K562 (cell line): Measurements from ENCODE around the gene PLCD1. TPM values are rescaled to one million over a fixed set of nuclear protein-coding genes. Genes with fewer than 3 reads are reported as not detected.

Experiments used
- KLF16 ChIP-seq: IDR thresholded peaks from 2 replicates; pipeline ENCODE4 v1.6.1; 2016; ENCODE audit warnings: antibody characterized with exemption
- MAFF ChIP-seq: IDR thresholded peaks from 2 replicates; pipeline ENCODE4 v1.6.1; 2012; ENCODE audit warnings: low read length, improper control_type of control experiment
- NR0B1 ChIP-seq: fragments of 450-650 bp; IDR thresholded peaks from one replicate; pipeline ENCODE4 v1.6.1; 2018; ENCODE audit warnings: mild to moderate bottlenecking, moderate library complexity; ENCODE audit not compliant: partially characterized antibody
- PHTF2 ChIP-seq: fragments of 250-450 bp; sonication (Bioruptor Pico); IDR thresholded peaks from 2 replicates; pipeline ENCODE4 v1.5.0; 2021; ENCODE audit warnings: mild to moderate bottlenecking
- PRDM10 ChIP-seq: fragments of 450-650 bp; IDR thresholded peaks from 2 replicates; pipeline ENCODE4 v1.6.1; 2018; ENCODE audit not compliant: partially characterized antibody
- SMARCA5 ChIP-seq: fragments of 450-650 bp; IDR thresholded peaks from 2 replicates; pipeline ENCODE4 v1.6.1; 2016
- SRSF9 ChIP-seq: fragments of 200-400 bp; formaldehyde crosslinking; IDR thresholded peaks from 2 replicates; pipeline ENCODE4 v1.6.1; 2017; ENCODE audit warnings: low read depth, low read length, borderline replicate concordance
- TAF1 ChIP-seq: IDR thresholded peaks from 2 replicates; pipeline ENCODE4 v1.6.1; 2011; ENCODE audit warnings: mild to moderate bottlenecking, low read length, moderate library complexity; ENCODE audit not compliant: insufficient read depth, control insufficient read depth, severe bottlenecking; ENCODE audit errors: extremely low read depth
- YBX1 ChIP-seq: fragments of 450-650 bp; IDR thresholded peaks from 2 replicates; pipeline ENCODE4 v1.7.1; 2016; ENCODE audit warnings: mild to moderate bottlenecking
- ZFX ChIP-seq: sonication (generic); formaldehyde crosslinking; IDR thresholded peaks from 2 replicates; pipeline ENCODE4 v1.8.0; 2022; ENCODE audit warnings: mild to moderate bottlenecking, missing genetic modification reagents, moderate library complexity
- ZNF311 ChIP-seq: fragments of 250-450 bp; sonication (Bioruptor Pico); IDR thresholded peaks from 2 replicates; pipeline ENCODE4 v1.4.0; 2020; ENCODE audit warnings: mild to moderate bottlenecking, moderate library complexity
- ZNF384 ChIP-seq: IDR thresholded peaks from 2 replicates; pipeline ENCODE4 v1.6.1; 2012; ENCODE audit warnings: low read depth, low read length, improper control_type of control experiment
- ZNF398 ChIP-seq: fragments of 250-450 bp; sonication (Bioruptor Pico); IDR thresholded peaks from 2 replicates; pipeline ENCODE4 v1.8.0; 2021; ENCODE audit warnings: moderate library complexity, mild to moderate bottlenecking, inconsistent platforms
- ZNF407 ChIP-seq: fragments of 450-650 bp; IDR thresholded peaks from 2 replicates; pipeline ENCODE4 v1.6.1; 2016; ENCODE audit warnings: low read depth
- ZNF583 ChIP-seq: fragments of 250-450 bp; sonication (Bioruptor Pico); IDR thresholded peaks from 2 replicates; pipeline ENCODE4 v1.4.0; 2020
- polyA plus RNA-seq, 8 experiments: library from polyadenylated mRNA; depleted of rRNA in 4 of 8; stranded (reverse) in 5 of 8; unstranded in 3 of 8; fragments of >200 nt; fragmentation: Nextera tagmentation in 2 of 8; fragmentation: Illumina TruSeq in 1 of 8; extraction: Ambion mirVana in 2 of 8; extraction: Trizol in 1 of 8; gene quantifications; 2 replicates each; pipeline versions ENCODE4 v1.2.1 to v1.2.3, GENCODE V29; 2011 to 2014; ENCODE audit warnings: inconsistent platforms in 1 of 8, missing spikeins in 1 of 8
- total RNA-seq, 7 experiments: library from RNA; depleted of rRNA in 6 of 7; stranded (reverse); fragments of >200 nt in 6 of 7; fragmentation: Illumina TruSeq in 2 of 7; extraction: Trizol in 2 of 7; gene quantifications; 2 replicates each; pipeline versions ENCODE4 v1.2.1 to v1.2.3, GENCODE V29; 2011 to 2021; ENCODE audit warnings: low replicate concordance in 1 of 7

PLCD1 gene
- total and polyA plus RNA-seq, 9 of the 15 experiments (the other 6 are each of a cell fraction or from before 2014, with no cell fraction given): 5.4 to 209 (median 116) TPM

- TF ChIP-seq PHTF2 (CRISPR knock-in tag): no peak
- TF ChIP-seq SRSF9: no peak
- TF ChIP-seq SMARCA5: 0 out of 2 replicates have a peak, but pooled peaks have one; percentile 62
- no peak for TF ChIP-seq ZFX (CRISPR knock-in tag)
- TF ChIP-seq NR0B1: no peak
- no peak for TF ChIP-seq ZNF583
- no peak for TF ChIP-seq PRDM10
- no peak for TF ChIP-seq ZNF311
- no peak for TF ChIP-seq ZNF384
- TF ChIP-seq MAFF: no peak
- TF ChIP-seq KLF16: no peak
- no peak for TF ChIP-seq ZNF398 (CRISPR knock-in tag)
- TF ChIP-seq ZNF407: no peak
- TF ChIP-seq TAF1: no peak
- TF ChIP-seq YBX1: no peak
Measured at GRCh38 chr3:38003371-38003816, 26.0 kb downstream of the PLCD1 start (continued).
